Hepatocyte (in vitro differentiated cells): Measurements from ENCODE around the gene ZNF598. TPM values are rescaled to one million over a fixed set of nuclear protein-coding genes. Genes with fewer than 3 reads are reported as not detected.
"Not testable (repeated sequence)": the region's sequence is repeated elsewhere in the genome, so short reads cannot be mapped to it uniquely, and the experiment has no call there.

Experiments
- DNase-seq: peaks from one replicate; pipeline ENCODE4 v3.0.0-alpha.2; 2016; ENCODE audit warnings: low spot score
- H2AFZ ChIP-seq: fragments of 200-600 bp; sonication (generic); 2 replicates; pipeline ENCODE4 v1.6.0; 2016; ENCODE audit warnings: antibody characterized with exemption, mild to moderate bottlenecking
- H3K27ac ChIP-seq: fragments of 200-600 bp; sonication (generic); 2 replicates; pipeline ENCODE4 v1.5.1; 2016; ENCODE audit warnings: mild to moderate bottlenecking
- H3K27me3 ChIP-seq: fragments of 200-600 bp; sonication (generic); 2 replicates; pipeline ENCODE4 v1.6.1; 2016
- H3K36me3 ChIP-seq: fragments of 200-600 bp; sonication (generic); replicated peaks from 2 replicates; pipeline ENCODE4 v1.5.1; 2016; ENCODE audit warnings: low read depth; ENCODE audit not compliant: insufficient read depth
- H3K4me1 ChIP-seq: fragments of 200-600 bp; sonication (generic); 2 replicates; pipeline ENCODE4 v1.5.1; 2016; ENCODE audit warnings: mild to moderate bottlenecking, moderate library complexity; ENCODE audit not compliant: insufficient read depth
- H3K4me2 ChIP-seq: fragments of 200-600 bp; sonication (generic); 2 replicates; pipeline ENCODE4 v1.6.0; 2016
- H3K4me3 ChIP-seq: fragments of 200-600 bp; sonication (generic); 2 replicates; pipeline ENCODE4 v1.5.1; 2016; ENCODE audit warnings: mild to moderate bottlenecking
- H3K79me2 ChIP-seq: fragments of 200-600 bp; sonication (generic); 2 replicates; pipeline ENCODE4 v1.6.0; 2017; ENCODE audit warnings: mild to moderate bottlenecking
- H3K9me2 ChIP-seq: fragments of 200-600 bp; sonication (generic); replicated peaks from 2 replicates; pipeline ENCODE4 v1.6.0; 2017; ENCODE audit warnings: mild to moderate bottlenecking; ENCODE audit not compliant: insufficient read depth
- H3K9me3 ChIP-seq: fragments of 200-600 bp; sonication (generic); 2 replicates; pipeline ENCODE4 v1.5.1; 2016; ENCODE audit warnings: low read depth, mild to moderate bottlenecking
- H4K20me1 ChIP-seq: fragments of 200-600 bp; sonication (generic); 2 replicates; pipeline ENCODE4 v1.6.0; 2016; ENCODE audit warnings: mild to moderate bottlenecking; ENCODE audit not compliant: insufficient read depth, poor library complexity, severe bottlenecking
- CTCF ChIP-seq: fragments of 200-600 bp; sonication (generic); IDR thresholded peaks from 2 replicates; pipeline ENCODE4 v1.5.1; 2016; ENCODE audit warnings: antibody characterized with exemption, mild to moderate bottlenecking; ENCODE audit not compliant: poor library complexity
- EZH2 ChIP-seq: fragments of 200-600 bp; sonication (generic); IDR thresholded peaks from 2 replicates; pipeline ENCODE4 v1.6.1; 2016; ENCODE audit warnings: antibody characterized with exemption, mild to moderate bottlenecking, borderline replicate concordance
- EZH2phosphoT487 ChIP-seq: fragments of 200-600 bp; sonication (generic); IDR thresholded peaks from one replicate; pipeline ENCODE4 v1.6.1; 2018; ENCODE audit warnings: antibody characterized with exemption, mild to moderate bottlenecking, low read depth, moderate library complexity; ENCODE audit not compliant: unreplicated experiment, severe bottlenecking
- WGBS: methylation state at CpG from one replicate; pipeline ENCODE4 v1.1.6; 2016; ENCODE audit warnings: low lambda C conversion rate; ENCODE audit errors: missing lambda C conversion rate; 5-methylcytosine and 5-hydroxymethylcytosine counted together
- polyA plus RNA-seq: library from polyadenylated mRNA; unstranded; fragments of >200 nt; fragmentation: Nextera tagmentation; extraction: Ambion mirVana; gene quantifications from 2 replicates; pipeline ENCODE4 v1.2.1, GENCODE V29; 2016
- total RNA-seq: library from RNA; depleted of rRNA; stranded (reverse); fragments of >200 nt; gene quantifications from 2 replicates; pipeline ENCODE4 v1.2.3, GENCODE V29; 2014

Gene ZNF598
- total and polyA plus RNA-seq, 2 experiments from 2014 or later = 22.8 to 29.5 TPM

- no peaks in the 10 kb centered on the region for H3K9me2 ChIP-seq
- peaks cover 35% of the 10 kb centered on the region for H3K79me2 ChIP-seq
- no peaks in the 10 kb centered on the region for H3K36me3 ChIP-seq
- no peak for TF ChIP-seq EZH2phosphoT487
- no peak for TF ChIP-seq EZH2
- H3K9me3 ChIP-seq = no peaks in the 10 kb centered on the region
- peak within 1 kb of the TSS; percentile 78 for H3K4me2 ChIP-seq
- peaks cover 24% of the 10 kb centered on the region for H4K20me1 ChIP-seq
- no peak within 1 kb of the TSS for H2AFZ ChIP-seq
- no peak for DNase-seq
- no peaks in the 10 kb centered on the region for H3K27me3 ChIP-seq
- H3K27ac ChIP-seq = peak within 1 kb of the TSS; percentile 96
- peaks cover 17% of the 10 kb centered on the region for H3K4me1 ChIP-seq
- peak within 1 kb of the TSS; percentile 51 for H3K4me3 ChIP-seq
- 99% methylated on average over 6 of the region's 6 CpGs for WGBS
Observed at GRCh38 chr16:1966460-1966859, 43.2 kb downstream of the ZNF598 start, which contains the start of gene RNF151. Gene RNF151 (plus strand): TSS chr16:1966856. CDS start chr16:1966882, 26 bp downstream.

GRCh38 chr16:1965396-1966001, 44.1 kb downstream of the ZNF598 start:
- Histone ChIP-seq H3K36me3 (no peaks in the 10 kb centered on the region), H3K79me2 (peaks cover 33% of the 10 kb centered on the region), H3K9me3 (no peaks in the 10 kb centered on the region), H2AFZ (peak overlapping the region; percentile 66), H3K27me3 (no peaks in the 10 kb centered on the region), H3K4me2 (peak overlapping the region; percentile 78), H3K27ac (peak overlapping the region; percentile 96), H3K4me1 (peaks cover 10% of the 10 kb centered on the region), H3K4me3 (peak overlapping the region; percentile 51), H4K20me1 (peaks cover 26% of the 10 kb centered on the region), H3K9me2 (no peaks in the 10 kb centered on the region)
- WGBS = 28% methylated on average over 22 of the region's 24 CpGs
- DNase-seq = no peak
- TF ChIP-seq CTCF = no peak
- TF ChIP-seq EZH2 = no peak
- no peak for TF ChIP-seq EZH2phosphoT487

- Histone ChIP-seq H3K4me3 (peak within 1 kb of the TSS; percentile 57), H3K27me3 (no peaks in the 10 kb centered on the region), H2AFZ (peak within 1 kb of the TSS; percentile 66), H3K9me2 (no peaks in the 10 kb centered on the region), H3K27ac (peak within 1 kb of the TSS; percentile 96), H3K79me2 (peaks cover 41% of the 10 kb centered on the region), H4K20me1 (peaks cover 26% of the 10 kb centered on the region), H3K4me2 (peak within 1 kb of the TSS; percentile 92), H3K4me1 (peaks cover 16% of the 10 kb centered on the region), H3K9me3 (no peaks in the 10 kb centered on the region), H3K36me3 (no peaks in the 10 kb centered on the region)
- no peak for TF ChIP-seq EZH2phosphoT487
- DNase-seq = peak; percentile 100
- 1% methylated on average over 83 of the region's 97 CpGs for WGBS
Observed at GRCh38 chr16:1964506-1965395, 44.9 kb downstream of the ZNF598 start, which contains the start of gene RPS2. Gene RPS2 (minus strand): TSS chr16:1964826. CDS start chr16:1964625, 201 bp downstream.

GRCh38 chr16:1963806-1964505, 45.7 kb downstream of the ZNF598 start:
- 3% methylated on average over 32 of the region's 44 CpGs for WGBS
- Histone ChIP-seq H3K79me2 (peaks cover 44% of the 10 kb centered on the region), H3K9me2 (no peaks in the 10 kb centered on the region), H3K9me3 (no peaks in the 10 kb centered on the region), H2AFZ (no peak overlapping the region), H4K20me1 (peaks cover 26% of the 10 kb centered on the region), H3K27ac (peak overlapping the region; percentile 87), H3K4me1 (peaks cover 18% of the 10 kb centered on the region), H3K36me3 (no peaks in the 10 kb centered on the region), H3K4me3 (peak overlapping the region; percentile 57), H3K4me2 (peak overlapping the region; percentile 92), H3K27me3 (no peaks in the 10 kb centered on the region)
- DNase-seq = peak; percentile 60
- TF ChIP-seq EZH2phosphoT487 = no peak
- TF ChIP-seq CTCF = peak; percentile 5

- not testable (repeated sequence) for DNase-seq, H3K9me2 ChIP-seq, H2AFZ ChIP-seq, H3K4me3 ChIP-seq, H3K27me3 ChIP-seq, H3K9me3 ChIP-seq, H3K27ac ChIP-seq, H3K36me3 ChIP-seq
- Histone ChIP-seq H4K20me1 (peaks cover 26% of the 10 kb centered on the region), H3K79me2 (peaks cover 44% of the 10 kb centered on the region), H3K4me2 (peak overlapping the region; percentile 92), H3K4me1 (peaks cover 19% of the 10 kb centered on the region)
- WGBS = 90% methylated on average over 37 of the region's 37 CpGs
Observed at GRCh38 chr16:1962161-1963153, 47.2 kb downstream of the ZNF598 start.
